ENCODE data around the gene DDX39A.
A peak's percentile ranks its signal among the peaks of the same experiment; 100 is the strongest.
"Not testable (repeated sequence)": the region's sequence is repeated elsewhere in the genome, so short reads cannot be mapped to it uniquely, and the experiment has no call there.

The DDX39A gene

GRCh38 chr19:14383661-14384555 is 35.2 kb downstream of the DDX39A start:
- peak; percentile 84 for DNase-seq

- peak; percentile 97 for DNase-seq
Measured at GRCh38 chr19:14381689-14382474, 37.3 kb downstream of the DDX39A start.

GRCh38 chr19:14379294-14380065 is 39.7 kb downstream of the DDX39A start:
- DNase-seq: no peak

GRCh38 chr19:14378890-14379289 is 40.3 kb downstream of the DDX39A start:
- no peak for DNase-seq

GRCh38 chr19:14377883-14378328 is 41.2 kb downstream of the DDX39A start:
- DNase-seq: no peak

GRCh38 chr19:14375582-14376291 is 43.4 kb downstream of the DDX39A start:
- no peak for DNase-seq

GRCh38 chr19:14375055-14375581 is 44.0 kb downstream of the DDX39A start:
- DNase-seq: peak; percentile 95

GRCh38 chr19:14374313-14374712 is 44.8 kb downstream of the DDX39A start:
- not testable (repeated sequence) for DNase-seq

GRCh38 chr19:14372384-14373077 is 46.6 kb downstream of the DDX39A start:
- not testable (repeated sequence) for DNase-seq

- DNase-seq: no peak
Measured at GRCh38 chr19:14371301-14371821, 47.8 kb downstream of the DDX39A start.

- no peak for DNase-seq
Measured at GRCh38 chr19:14370940-14371280, 48.2 kb downstream of the DDX39A start.

- peak; percentile 68 for DNase-seq
Measured at GRCh38 chr19:14370169-14370939, 48.8 kb downstream of the DDX39A start.

- DNase-seq: peak; percentile 94
Measured at GRCh38 chr19:14369399-14370168, 49.6 kb downstream of the DDX39A start.

GRCh38 chr19:14368011-14368513 is 51.1 kb downstream of the DDX39A start:
- peak; percentile 89 for DNase-seq

GRCh38 chr19:14367016-14367415 is 52.1 kb downstream of the DDX39A start:
- no peak for DNase-seq

GRCh38 chr19:14366529-14366928 is 52.6 kb downstream of the DDX39A start:
- peak; percentile 95 for DNase-seq

- not testable (repeated sequence) for DNase-seq
Measured at GRCh38 chr19:14364098-14364443, 55.1 kb downstream of the DDX39A start.

- DNase-seq: peak; percentile 37
Measured at GRCh38 chr19:14363183-14364097, 55.7 kb downstream of the DDX39A start.

Data from CD4-positive, alpha-beta T cell treated with Interleukin-4 for 4 hours (primary cell).